ENCODE data around the gene FAM20C. TPM values are rescaled to one million over a fixed set of nuclear protein-coding genes. Genes with fewer than 3 reads are reported as not detected.

Gene FAM20C
- total RNA-seq, 1 experiment from 2014 or later, result 62.6 TPM

GRCh38 chr7:292226-292625, 99.9 kb downstream of the FAM20C start:
- Histone ChIP-seq H3K23ac (ENCODE audit: insufficient read length, low read depth, low read length) (no peak overlapping the region), H2AK5ac (ENCODE audit: insufficient read length, low read length) (no peak overlapping the region), H3K79me1 (ENCODE audit: insufficient read depth, low read depth, low read length, poor library complexity, severe bottlenecking) (no peaks in the 10 kb centered on the region), H4K8ac (replicated peaks; ENCODE audit: insufficient read length, low read depth, low read length) (no peak overlapping the region), H3K23me2 (ENCODE audit: insufficient read length, low read depth, low read length, poor library complexity, severe bottlenecking) (peaks cover 8% of the 10 kb centered on the region), H3K79me2 (ENCODE audit: insufficient read depth, low read length) (no peaks in the 10 kb centered on the region), H3K9me3 (ENCODE audit: control insufficient read depth, low read depth, low read length) (no peaks in the 10 kb centered on the region), H4K20me1 (ENCODE audit: control insufficient read depth, insufficient read depth, insufficient read length) (no peaks in the 10 kb centered on the region), H4K91ac (ENCODE audit: insufficient read length, low read depth, low read length) (no peak overlapping the region), H3K4me2 (ENCODE audit: insufficient read depth, insufficient read length, low read length) (no peak overlapping the region), H2BK120ac (ENCODE audit: low read depth, low read length, poor library complexity, severe bottlenecking) (no peak overlapping the region), H4K5ac (ENCODE audit: insufficient read length, low read depth, low read length) (no peak overlapping the region), H3K4me1 (ENCODE audit: insufficient read depth, low read length) (no peaks in the 10 kb centered on the region), H2BK5ac (ENCODE audit: insufficient read length, low read length) (no peak overlapping the region), H3K27me3 (ENCODE audit: insufficient read depth, low read length) (peaks cover 33% of the 10 kb centered on the region), H3K56ac (ENCODE audit: insufficient read length, low read depth, low read length) (no peak overlapping the region), H2BK15ac (ENCODE audit: low read depth, low read length) (no peak overlapping the region), H2BK20ac (ENCODE audit: low read depth, low read length, poor library complexity, severe bottlenecking) (no peak overlapping the region), H3K27ac (ENCODE audit: insufficient read length, low read depth, low read length) (no peak overlapping the region), H3T11ph (ENCODE audit: low read length) (no peak overlapping the region), H3K14ac (ENCODE audit: insufficient read depth, low read length) (no peak overlapping the region), H3K9ac (ENCODE audit: extremely low read depth, insufficient read length, low read length) (no peak overlapping the region), H2BK12ac (ENCODE audit: insufficient read length, low read depth, low read length) (no peak overlapping the region), H3K18ac (ENCODE audit: insufficient read length, low read depth, low read length) (no peak overlapping the region), H2AFZ (ENCODE audit: low read length) (no peak overlapping the region), H3K4ac (ENCODE audit: low read depth, low read length) (no peak overlapping the region)
- H3K36me3 Mint-ChIP-seq (ENCODE audit: insufficient read depth in 1 of 3, low read depth in 3 of 3), result no peaks in the 10 kb centered on the region; a peak in 2 of 7 replicates
- TF ChIP-seq, protein P1, sequence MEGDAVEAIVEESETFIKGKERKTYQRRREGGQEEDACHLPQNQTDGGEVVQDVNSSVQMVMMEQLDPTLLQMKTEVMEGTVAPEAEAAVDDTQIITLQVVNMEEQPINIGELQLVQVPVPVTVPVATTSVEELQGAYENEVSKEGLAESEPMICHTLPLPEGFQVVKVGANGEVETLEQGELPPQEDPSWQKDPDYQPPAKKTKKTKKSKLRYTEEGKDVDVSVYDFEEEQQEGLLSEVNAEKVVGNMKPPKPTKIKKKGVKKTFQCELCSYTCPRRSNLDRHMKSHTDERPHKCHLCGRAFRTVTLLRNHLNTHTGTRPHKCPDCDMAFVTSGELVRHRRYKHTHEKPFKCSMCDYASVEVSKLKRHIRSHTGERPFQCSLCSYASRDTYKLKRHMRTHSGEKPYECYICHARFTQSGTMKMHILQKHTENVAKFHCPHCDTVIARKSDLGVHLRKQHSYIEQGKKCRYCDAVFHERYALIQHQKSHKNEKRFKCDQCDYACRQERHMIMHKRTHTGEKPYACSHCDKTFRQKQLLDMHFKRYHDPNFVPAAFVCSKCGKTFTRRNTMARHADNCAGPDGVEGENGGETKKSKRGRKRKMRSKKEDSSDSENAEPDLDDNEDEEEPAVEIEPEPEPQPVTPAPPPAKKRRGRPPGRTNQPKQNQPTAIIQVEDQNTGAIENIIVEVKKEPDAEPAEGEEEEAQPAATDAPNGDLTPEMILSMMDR (conservative IDR thresholded peaks at IDR 0.05), result no peak
- no CpG with 5 or more reads among the region's 7 CpGs for WGBS (ENCODE audit: extremely low coverage, insufficient read length, low lambda C conversion rate)
- DNase-seq, result no peak
- no peak overlapping the region for H3K27ac Mint-ChIP-seq
- H3K27me3 Mint-ChIP-seq (ENCODE audit: low read depth), result peaks cover 59% of the 10 kb centered on the region
- peaks cover 8 to 20% of the 10 kb centered on the region in 2 experiments for H3K9me3 Mint-ChIP-seq
- H3K4me1 Mint-ChIP-seq, result no peaks in the 10 kb centered on the region
- no peak overlapping the region for H3K4me3 Mint-ChIP-seq
